ENCODE results near the gene NAGS.

DNA sequence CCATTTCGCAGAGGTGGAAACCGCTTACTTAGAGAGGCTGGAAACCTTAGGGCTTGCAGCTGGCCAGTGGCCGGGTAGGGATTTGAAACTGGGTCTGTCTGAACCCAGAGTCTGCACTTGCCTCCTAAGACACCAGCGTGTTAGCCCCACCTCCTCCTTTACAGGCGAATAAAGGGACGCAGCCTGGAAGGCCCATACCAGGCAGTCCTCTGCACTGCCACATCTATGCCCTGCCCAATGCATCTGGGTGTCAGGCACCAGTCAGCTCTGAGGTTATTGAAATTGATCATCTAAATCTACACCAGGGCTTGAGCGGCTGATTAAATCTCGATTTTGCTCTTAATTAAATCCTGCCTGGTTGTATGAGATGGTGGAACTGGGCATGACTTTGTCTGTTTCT lies 19.9 kb upstream of the NAGS start:
- TF ChIP-seq EZH2 (IDR thresholded peaks at IDR 0.05) (no peak), POLR2AphosphoS5 (IDR thresholded peaks at IDR 0.05; ENCODE audit: borderline replicate concordance, low read depth, low read length) (no peak), FOXP2 (optimal IDR thresholded peaks at IDR 0.05; ENCODE audit: control extremely low read depth, extremely low read length, insufficient read depth) (no peak)

All from SK-N-MC (cell line).